NT2/D1 (cell line): Measurements from ENCODE around the gene LPAR1.

Source experiments
- SUZ12 ChIP-seq: IDR thresholded peaks from 2 replicates; pipeline ENCODE4 v1.6.1; 2011; ENCODE audit not compliant: insufficient read length, insufficient read depth; ENCODE audit errors: extremely low read depth
- YY1 ChIP-seq: IDR thresholded peaks from 2 replicates; pipeline ENCODE4 v1.6.1; 2011; ENCODE audit not compliant: insufficient read length, insufficient read depth
- ZNF274 ChIP-seq: IDR thresholded peaks from 2 replicates; pipeline ENCODE4 v1.6.1; 2011; ENCODE audit warnings: mild to moderate bottlenecking, low read depth, low read length

DNA sequence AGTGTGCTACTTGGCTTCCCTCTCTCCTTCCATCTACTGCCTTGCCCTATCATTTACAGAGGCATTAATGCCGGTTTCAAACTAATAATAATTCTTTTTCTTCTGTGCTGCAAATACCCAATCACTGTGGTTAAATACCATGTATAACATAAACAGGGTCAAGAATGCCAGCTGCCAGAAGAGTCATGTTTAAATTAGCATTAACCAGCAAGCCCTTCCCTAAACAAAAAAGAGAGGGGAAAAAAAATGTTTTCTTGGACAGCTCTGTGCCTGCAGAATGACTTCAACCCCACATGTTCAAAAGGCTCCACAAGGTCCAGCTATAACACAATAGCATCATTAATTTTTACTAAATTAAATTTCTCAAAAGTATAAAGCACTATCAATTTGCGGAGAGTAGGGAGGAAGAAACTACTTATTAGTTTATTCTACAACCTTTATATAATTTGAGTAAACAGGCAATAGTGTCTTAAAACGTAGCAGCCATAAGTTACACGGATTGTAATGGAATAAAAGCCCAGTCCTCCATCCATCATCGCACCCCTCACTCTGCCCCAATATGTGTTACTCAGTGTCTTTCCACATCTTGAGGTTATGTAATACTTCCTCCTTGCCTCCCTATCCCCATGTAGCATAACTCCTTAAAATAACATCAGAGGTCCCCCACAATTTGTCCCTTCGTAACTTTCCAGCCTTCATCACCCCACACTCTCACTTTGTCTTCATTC lies 3.9 kb downstream of the LPAR1 start:
- TF ChIP-seq ZNF274 (no peak), YY1 (no peak), SUZ12 (no peak)
